ENCODE data around the gene OR5D18.

DNA sequence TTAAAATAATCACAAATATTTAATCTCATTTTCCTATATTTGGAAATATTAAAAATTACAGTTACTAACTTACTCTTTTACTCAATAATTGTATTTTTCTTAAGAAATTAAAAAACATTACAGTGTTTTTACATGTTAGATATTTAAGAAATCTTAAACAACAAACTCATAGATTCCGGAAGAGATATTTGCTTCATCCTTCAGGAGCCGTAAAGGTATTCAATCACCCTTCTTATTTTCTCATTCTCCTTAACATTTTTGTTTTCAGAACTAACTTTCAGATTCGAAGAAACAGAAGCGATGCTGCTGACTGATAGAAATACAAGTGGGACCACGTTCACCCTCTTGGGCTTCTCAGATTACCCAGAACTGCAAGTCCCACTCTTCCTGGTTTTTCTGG lies at the start of gene OR5D18:
- TF ChIP-seq CTCF (IDR thresholded peaks at IDR 0.05 in 2 of 3, conservative IDR thresholded peaks at IDR 0.05 in 1 of 3; ENCODE audit: borderline replicate concordance in 1 of 3, insufficient read depth in 1 of 3, low read depth in 2 of 3, low read length in 2 of 3) (no peak), SP1 (IDR thresholded peaks at IDR 0.05; ENCODE audit: low read depth) (no peak), EZH2 (IDR thresholded peaks at IDR 0.05) (no peak)
